NT2/D1 (cell line): ENCODE results near the gene MSMB.
"Not testable (repeated sequence)": the region's sequence is repeated elsewhere in the genome, so short reads cannot be mapped to it uniquely, and the experiment has no call there.

Experiments used
- DNase-seq: peaks from one replicate; pipeline ENCODE4 v3.0.0-alpha.2; 2011; ENCODE audit warnings: low read depth, low spot score
- H3K27me3 ChIP-seq: 2 replicates; pipeline ENCODE4 v1.6.0; 2011; ENCODE audit warnings: mild to moderate bottlenecking; ENCODE audit not compliant: insufficient read length, insufficient read depth
- H3K36me3 ChIP-seq: 2 replicates; pipeline ENCODE4 v1.6.1; 2011; ENCODE audit warnings: mild to moderate bottlenecking, low read length, mixed read lengths; ENCODE audit not compliant: insufficient read depth, insufficient read length
- H3K4me1 ChIP-seq: 2 replicates; pipeline ENCODE4 v1.5.1; 2011; ENCODE audit not compliant: insufficient read depth, insufficient read length
- H3K4me3 ChIP-seq: 2 replicates; pipeline ENCODE4 v1.5.1; 2011; ENCODE audit warnings: low read depth; ENCODE audit not compliant: insufficient read length
- H3K9ac ChIP-seq: 2 replicates; pipeline ENCODE4 v1.6.0; 2011; ENCODE audit warnings: low read depth; ENCODE audit not compliant: insufficient read length
- H3K9me3 ChIP-seq: 2 replicates; pipeline ENCODE4 v1.5.1; 2011; ENCODE audit warnings: mild to moderate bottlenecking, low read length; ENCODE audit not compliant: insufficient read depth
- SUZ12 ChIP-seq: IDR thresholded peaks from 2 replicates; pipeline ENCODE4 v1.6.1; 2011; ENCODE audit not compliant: insufficient read length, insufficient read depth; ENCODE audit errors: extremely low read depth
- YY1 ChIP-seq: IDR thresholded peaks from 2 replicates; pipeline ENCODE4 v1.6.1; 2011; ENCODE audit not compliant: insufficient read length, insufficient read depth
- ZNF274 ChIP-seq: IDR thresholded peaks from 2 replicates; pipeline ENCODE4 v1.6.1; 2011; ENCODE audit warnings: mild to moderate bottlenecking, low read depth, low read length

The MSMB gene

DNA sequence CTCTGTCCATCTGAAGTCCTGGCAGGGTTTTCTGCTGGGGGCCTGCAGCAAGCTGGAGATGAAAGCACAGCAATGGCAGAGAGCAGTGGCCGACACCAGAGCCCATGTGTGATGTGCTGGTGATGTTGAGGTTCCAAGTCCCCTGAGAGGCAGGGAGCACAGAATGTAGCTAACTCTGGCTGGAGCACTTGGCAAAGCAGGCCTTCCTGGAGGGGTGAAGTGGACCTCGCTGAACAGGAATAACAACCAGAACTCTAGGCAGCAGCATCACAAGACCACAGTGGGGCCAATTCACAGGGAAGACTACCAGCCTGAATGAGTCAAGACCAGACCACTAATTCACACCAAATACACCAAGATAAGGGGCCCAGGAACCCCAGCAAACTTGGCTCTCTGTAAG is 22.8 kb upstream of the MSMB start:
- H3K27me3 ChIP-seq: no peaks in the 10 kb centered on the region
- no peak overlapping the region for H3K4me3 ChIP-seq
- no peaks in the 10 kb centered on the region for H3K4me1 ChIP-seq
- H3K9me3 ChIP-seq: no peaks in the 10 kb centered on the region
- no peaks in the 10 kb centered on the region for H3K36me3 ChIP-seq
- no peak for DNase-seq
- no peak overlapping the region for H3K9ac ChIP-seq
- TF ChIP-seq SUZ12: no peak
- TF ChIP-seq ZNF274: no peak
- no peak for TF ChIP-seq YY1

DNA sequence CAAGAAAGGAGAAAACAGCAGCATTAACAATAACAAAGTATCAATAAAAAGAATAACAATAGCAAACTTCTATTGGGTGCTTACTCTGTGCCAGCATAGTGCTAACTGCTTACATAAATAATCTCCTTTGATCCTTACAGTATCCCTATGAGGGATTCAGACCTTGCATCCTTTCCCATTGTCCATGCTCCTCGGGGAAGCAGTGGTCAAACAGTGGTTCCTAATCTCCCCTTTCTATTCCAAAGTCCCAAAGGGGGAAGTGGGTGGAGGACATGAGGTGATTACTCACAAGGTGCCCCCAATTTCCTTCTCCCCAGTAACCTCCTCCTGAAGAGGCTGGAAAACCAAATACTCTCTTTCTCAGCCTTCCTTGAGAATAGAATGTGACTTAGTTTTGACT is 22.0 kb upstream of the MSMB start:
- no peak overlapping the region for H3K9ac ChIP-seq
- H3K4me1 ChIP-seq: no peaks in the 10 kb centered on the region
- H3K36me3 ChIP-seq: no peaks in the 10 kb centered on the region
- TF ChIP-seq YY1: no peak
- no peak for TF ChIP-seq SUZ12
- TF ChIP-seq ZNF274: no peak
- H3K27me3 ChIP-seq: no peaks in the 10 kb centered on the region
- H3K9me3 ChIP-seq: no peaks in the 10 kb centered on the region
- H3K4me3 ChIP-seq: no peak overlapping the region
- DNase-seq: no peak

DNA sequence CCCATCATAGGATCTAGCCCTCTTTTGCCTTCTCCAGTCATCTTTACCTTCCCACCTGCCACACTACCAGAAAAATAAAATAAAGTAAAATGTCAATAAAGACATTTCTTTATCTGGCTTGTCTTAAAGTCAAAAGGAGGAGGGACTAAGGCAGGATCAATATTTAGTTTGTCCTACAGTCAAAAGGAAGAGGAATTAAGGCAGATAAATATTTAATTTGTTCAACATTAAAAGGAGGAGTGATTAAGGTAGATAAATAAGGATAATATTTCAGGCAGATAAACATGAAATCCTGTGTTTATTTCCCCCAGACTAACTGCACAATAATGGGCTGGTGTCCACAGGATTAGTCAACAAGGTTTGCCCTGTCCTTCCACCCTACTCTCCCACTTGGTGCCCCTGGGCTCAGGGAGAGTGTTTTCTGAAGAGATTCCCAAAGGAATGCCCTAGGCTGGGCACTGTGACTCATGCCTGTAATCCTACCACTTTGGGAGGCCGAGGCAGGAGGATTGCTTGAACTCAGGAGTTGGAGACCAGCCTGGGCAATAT is 18.3 kb upstream of the MSMB start:
- no peak overlapping the region for H3K9ac ChIP-seq
- H3K9me3 ChIP-seq: no peaks in the 10 kb centered on the region
- no peaks in the 10 kb centered on the region for H3K36me3 ChIP-seq
- no peaks in the 10 kb centered on the region for H3K27me3 ChIP-seq
- no peak for DNase-seq
- no peak overlapping the region for H3K4me3 ChIP-seq
- H3K4me1 ChIP-seq: no peaks in the 10 kb centered on the region
- TF ChIP-seq YY1: no peak
- no peak for TF ChIP-seq SUZ12
- TF ChIP-seq ZNF274: no peak

DNA sequence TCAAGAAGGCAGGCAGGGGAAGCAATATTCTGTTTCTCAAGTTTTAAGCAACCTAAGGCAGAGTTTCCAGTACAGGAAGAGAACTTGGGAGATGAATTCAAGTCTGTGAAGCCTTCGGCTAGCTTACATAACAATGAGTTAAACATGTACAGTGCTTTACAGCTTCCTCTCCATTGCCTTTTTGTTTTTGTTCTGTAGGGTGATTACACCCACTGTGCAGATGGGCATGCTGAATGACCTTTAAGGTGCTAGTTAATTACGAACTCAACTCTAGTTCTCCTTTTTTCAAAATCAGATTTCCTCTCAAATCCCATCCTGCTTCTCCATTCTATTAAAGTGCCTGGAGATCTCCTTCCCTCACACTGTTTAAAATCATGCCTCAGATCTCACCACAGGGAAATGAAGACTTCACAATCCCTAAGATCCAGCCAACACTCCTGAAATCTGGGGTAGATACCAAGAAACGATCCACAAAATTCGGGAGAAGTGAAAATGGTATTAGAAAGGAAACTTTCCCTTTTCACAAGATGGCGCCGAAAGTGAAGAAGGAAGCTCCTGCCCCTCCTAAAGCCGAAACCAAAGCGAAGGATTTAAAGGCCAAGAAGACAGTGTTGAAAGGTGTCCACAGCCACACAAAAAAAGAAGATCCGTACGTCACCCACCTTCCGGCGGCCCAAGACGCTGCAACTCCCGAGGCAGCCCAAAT is 16.8 kb upstream of the MSMB start:
- Histone ChIP-seq H3K4me3 (no peak overlapping the region), H3K4me1 (no peaks in the 10 kb centered on the region), H3K9ac (no peak overlapping the region), H3K9me3 (no peaks in the 10 kb centered on the region), H3K36me3 (no peaks in the 10 kb centered on the region), H3K27me3 (no peaks in the 10 kb centered on the region)
- no peak for DNase-seq
- no peak for TF ChIP-seq YY1
- TF ChIP-seq ZNF274: no peak
- TF ChIP-seq SUZ12: no peak

DNA sequence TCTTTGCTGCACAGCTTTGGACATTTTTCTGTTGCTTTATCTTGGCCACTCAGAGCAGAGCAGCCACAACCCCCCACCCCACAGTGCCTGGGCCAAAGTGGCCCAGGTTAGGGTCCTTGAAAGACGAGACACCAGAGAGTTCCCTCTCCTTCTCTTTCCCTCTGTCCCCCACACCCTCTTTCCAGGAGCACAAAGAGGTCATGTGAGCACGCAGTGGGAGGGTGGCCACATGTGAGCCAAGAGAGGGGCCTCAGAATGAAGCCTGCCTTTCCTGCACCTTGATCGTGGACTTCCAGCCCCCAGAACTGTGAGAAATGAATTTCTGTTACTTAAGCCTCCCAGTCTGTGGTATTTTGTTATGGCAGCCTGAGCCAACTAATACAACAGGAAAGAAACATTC is 14.6 kb upstream of the MSMB start:
- Histone ChIP-seq H3K4me3 (no peak overlapping the region), H3K9me3 (peaks cover 8% of the 10 kb centered on the region; the same call in 1 of the 2 replicates), H3K4me1 (no peaks in the 10 kb centered on the region), H3K36me3 (no peaks in the 10 kb centered on the region), H3K9ac (no peak overlapping the region), H3K27me3 (no peaks in the 10 kb centered on the region)
- TF ChIP-seq YY1: no peak
- no peak for TF ChIP-seq ZNF274
- TF ChIP-seq SUZ12: no peak
- DNase-seq: no peak

DNA sequence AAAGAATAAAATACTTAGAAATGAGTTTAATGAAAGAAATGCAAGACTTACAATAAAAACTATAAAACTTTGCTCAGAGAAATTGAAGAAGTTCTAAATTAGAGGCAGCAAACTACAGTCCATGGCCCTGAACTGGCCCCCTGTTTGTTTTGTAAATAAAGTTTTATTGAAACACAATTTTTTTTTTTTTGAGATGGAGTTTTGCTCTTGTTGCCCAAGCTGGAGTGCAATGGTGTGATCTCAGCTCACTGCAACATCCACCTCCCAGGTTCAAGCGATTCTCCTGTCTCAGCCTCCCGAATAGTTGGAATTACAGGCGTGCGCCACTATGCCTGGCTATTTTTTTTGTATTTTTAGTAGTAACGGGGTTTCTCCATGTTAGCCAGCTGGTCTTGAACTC is 11.9 kb upstream of the MSMB start:
- not testable (repeated sequence) for DNase-seq, H3K9ac ChIP-seq, H3K4me3 ChIP-seq, H3K27me3 ChIP-seq, H3K9me3 ChIP-seq, H3K36me3 ChIP-seq, H3K4me1 ChIP-seq

DNA sequence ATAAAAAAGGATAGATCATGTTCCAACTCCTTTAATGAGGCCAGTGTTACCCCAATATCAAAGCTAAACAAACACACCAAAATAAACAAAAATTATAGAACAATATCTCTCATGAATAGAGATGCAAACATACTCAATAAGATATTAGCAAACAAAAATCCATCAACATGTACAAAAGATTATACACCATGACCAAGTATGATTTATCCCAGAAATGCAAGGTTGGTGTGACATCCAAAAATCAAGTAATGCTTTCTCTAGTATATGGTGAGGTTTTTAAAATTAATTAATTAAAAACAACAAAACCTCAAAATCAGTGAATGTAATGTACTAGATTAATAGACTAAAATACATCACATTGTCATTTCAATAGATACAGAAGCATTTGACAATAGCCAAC is 11.0 kb upstream of the MSMB start:
- H3K9ac ChIP-seq: no peak overlapping the region
- H3K36me3 ChIP-seq: no peaks in the 10 kb centered on the region
- no peak for DNase-seq
- H3K27me3 ChIP-seq: no peaks in the 10 kb centered on the region
- no peak for TF ChIP-seq SUZ12
- TF ChIP-seq ZNF274: no peak
- no peak for TF ChIP-seq YY1
- H3K4me3 ChIP-seq: no peak overlapping the region
- peaks cover 7% of the 10 kb centered on the region for H3K4me1 ChIP-seq
- peaks cover 8% of the 10 kb centered on the region; the same call in 1 of the 2 replicates for H3K9me3 ChIP-seq

DNA sequence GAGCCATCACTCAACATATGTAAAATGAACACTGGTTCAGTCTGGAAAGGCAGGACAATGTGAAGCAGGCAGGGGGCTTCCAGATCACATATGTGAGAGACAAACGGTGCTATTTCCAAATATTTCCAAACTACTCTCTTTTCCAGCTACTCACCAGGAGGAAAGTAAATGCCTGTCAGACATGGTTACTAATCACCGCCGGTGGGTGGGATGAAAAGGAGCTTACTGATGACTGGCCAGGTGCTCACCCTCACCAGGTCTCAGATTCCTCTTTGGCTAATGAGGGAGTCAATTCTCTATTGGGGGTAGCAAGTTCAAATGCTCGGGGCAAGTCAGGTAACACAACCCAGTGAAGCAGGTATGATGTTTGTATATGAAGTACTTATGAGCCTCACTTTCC is 9.7 kb upstream of the MSMB start:
- no peaks in the 10 kb centered on the region for H3K27me3 ChIP-seq
- peaks cover 8% of the 10 kb centered on the region; the same call in 1 of the 2 replicates for H3K9me3 ChIP-seq
- no peak overlapping the region for H3K4me3 ChIP-seq
- no peaks in the 10 kb centered on the region for H3K36me3 ChIP-seq
- H3K9ac ChIP-seq: no peak overlapping the region
- DNase-seq: no peak
- TF ChIP-seq YY1 (no peak), ZNF274 (no peak), SUZ12 (no peak)
- peaks cover 7% of the 10 kb centered on the region for H3K4me1 ChIP-seq
